HG03521 (cell line): ENCODE measurements around the gene UROS.

Source experiments
- ATAC-seq: cut with Tn5 transposase; IDR thresholded peaks from one replicate; pipeline ENCODE4 v1.9.1; 2021; ENCODE audit warnings: mild to moderate bottlenecking, moderate library complexity; ENCODE audit not compliant: unreplicated experiment

The UROS gene

GRCh38 chr10:125838802-125839575, 15.9 kb upstream of the UROS start:
- no peak for ATAC-seq

DNA sequence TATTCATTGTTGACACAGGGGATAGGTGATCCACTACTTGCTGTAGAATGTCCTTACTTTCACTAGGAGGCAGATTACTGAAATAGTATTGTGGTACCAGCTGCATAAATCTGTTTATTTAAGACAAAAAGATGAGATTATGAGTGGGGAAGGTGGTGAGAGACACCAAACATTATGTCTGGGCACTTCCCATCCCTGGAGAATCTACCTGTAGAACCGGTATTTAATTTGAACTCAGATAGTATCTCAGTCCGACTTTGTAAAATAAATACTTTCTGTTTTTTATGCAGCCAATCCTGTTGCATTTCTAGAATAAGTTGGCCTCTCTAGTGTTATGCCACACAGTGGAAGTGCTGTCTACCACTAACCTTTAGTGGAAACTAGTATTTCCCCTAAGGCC, 13.7 kb upstream of the UROS start:
- no peak for ATAC-seq

DNA sequence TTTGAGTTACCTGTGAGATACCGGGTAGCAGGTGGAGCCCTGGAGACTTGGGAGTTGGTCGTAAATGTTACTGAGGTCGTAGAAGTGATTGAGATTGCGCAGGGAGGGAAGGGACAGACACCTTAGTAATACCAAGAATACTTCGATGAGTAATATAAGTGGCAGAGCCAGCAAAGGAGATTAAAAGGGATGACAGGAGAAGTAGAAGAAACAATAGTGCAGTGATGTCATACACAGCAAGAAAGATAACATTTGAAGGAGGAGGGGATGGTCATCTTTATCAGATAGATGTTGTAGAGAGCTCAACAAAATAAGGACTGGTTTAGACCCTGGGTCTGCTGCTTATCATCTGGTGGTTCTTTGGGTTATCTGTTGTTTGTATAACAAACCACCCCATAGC, 5.3 kb upstream of the UROS start:
- no peak for ATAC-seq

DNA sequence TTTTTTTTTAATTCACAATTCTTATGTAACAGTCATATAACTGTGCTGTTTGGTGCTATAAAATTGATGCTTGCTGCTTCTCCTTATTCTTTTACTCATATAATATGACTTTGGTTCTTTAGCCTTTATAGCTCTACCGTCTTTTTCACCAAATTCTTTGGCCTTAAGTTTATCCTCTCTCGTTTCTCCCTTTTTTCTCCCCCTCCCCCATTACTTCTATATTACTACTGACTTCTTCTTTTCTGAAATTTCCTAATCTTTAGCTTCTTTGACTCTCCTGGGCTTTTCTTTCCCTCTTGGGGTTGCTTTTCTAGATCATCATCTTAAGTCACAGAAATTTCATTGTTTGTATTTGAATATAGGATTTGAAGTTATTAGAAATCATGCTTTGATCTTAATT, 4.1 kb upstream of the UROS start:
- ATAC-seq: no peak

- no peak for ATAC-seq
These were observed 1.7 kb upstream of the UROS start for GRCh38 chr10:125824736-125825135.

- ATAC-seq: no peak
These were observed 699 bp upstream of the UROS start for GRCh38 chr10:125823663-125824251.

GRCh38 chr10:125820701-125821100, 2.4 kb downstream of the UROS start:
- peak; percentile 29 for ATAC-seq

GRCh38 chr10:125817337-125817946, 5.6 kb downstream of the UROS start:
- ATAC-seq: no peak

DNA sequence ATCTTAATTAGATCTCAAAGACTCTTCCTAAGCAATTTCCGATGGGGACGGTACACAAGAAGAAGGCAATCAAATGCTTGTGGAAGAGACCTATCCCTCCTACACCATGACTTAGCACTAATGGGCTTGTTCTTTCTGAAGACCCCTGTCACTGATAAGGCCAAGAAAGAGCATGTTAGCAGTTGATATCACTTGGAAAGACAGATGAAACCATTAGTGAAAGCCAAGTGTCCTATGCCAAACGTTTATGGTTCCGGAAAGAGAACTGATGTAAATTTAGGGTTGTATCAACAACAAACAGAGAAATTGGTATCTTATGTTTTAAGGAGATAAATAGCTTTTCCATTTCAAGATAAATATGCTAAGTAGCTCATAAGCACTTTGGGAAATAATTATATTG, 6.5 kb downstream of the UROS start:
- no peak for ATAC-seq

DNA sequence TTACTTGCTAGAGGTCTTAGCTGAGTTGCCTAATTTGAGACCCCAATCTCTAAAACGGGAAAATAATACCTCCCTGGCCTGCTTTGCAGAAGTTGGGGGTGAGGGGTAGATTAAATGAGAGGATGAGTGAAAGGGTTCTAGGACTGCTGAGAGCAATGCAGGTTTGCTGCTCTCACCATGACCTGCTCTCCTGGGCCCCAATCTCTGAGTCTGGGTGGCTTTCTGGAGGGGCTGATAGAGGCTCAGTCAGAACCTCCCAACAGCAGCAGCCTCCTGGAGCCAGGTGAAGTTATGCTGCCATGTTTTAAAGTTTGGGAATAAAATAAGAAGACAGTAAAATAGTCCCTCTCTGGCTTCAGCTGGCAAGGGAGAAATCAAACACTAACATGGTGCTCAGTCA, 7.3 kb downstream of the UROS start:
- ATAC-seq: no peak

- no peak for ATAC-seq
These were observed 10.8 kb downstream of the UROS start for GRCh38 chr10:125812128-125812750.

DNA sequence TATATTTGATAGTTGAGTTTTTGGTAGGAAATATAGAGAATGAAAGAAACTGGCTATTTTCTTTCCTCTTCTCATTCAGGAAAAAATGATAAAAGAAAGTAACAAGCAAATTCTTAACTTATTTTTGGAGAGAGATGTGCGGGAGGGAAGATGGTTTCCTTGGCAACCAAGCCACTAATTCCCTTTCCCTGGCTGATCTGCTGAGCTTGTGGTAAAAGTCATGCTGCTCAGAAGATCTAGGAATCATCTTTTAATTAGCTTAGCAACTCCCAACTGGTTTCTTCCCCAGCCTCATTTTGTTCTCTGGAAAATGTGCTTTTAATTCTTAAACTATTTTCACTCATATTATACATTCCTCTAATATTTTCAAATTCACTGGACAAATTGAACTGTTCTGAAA, 11.8 kb downstream of the UROS start:
- no peak for ATAC-seq

- no peak for ATAC-seq
These were observed 15.0 kb downstream of the UROS start for GRCh38 chr10:125808047-125808446.

GRCh38 chr10:125802739-125803138, 20.3 kb downstream of the UROS start:
- ATAC-seq: no peak

DNA sequence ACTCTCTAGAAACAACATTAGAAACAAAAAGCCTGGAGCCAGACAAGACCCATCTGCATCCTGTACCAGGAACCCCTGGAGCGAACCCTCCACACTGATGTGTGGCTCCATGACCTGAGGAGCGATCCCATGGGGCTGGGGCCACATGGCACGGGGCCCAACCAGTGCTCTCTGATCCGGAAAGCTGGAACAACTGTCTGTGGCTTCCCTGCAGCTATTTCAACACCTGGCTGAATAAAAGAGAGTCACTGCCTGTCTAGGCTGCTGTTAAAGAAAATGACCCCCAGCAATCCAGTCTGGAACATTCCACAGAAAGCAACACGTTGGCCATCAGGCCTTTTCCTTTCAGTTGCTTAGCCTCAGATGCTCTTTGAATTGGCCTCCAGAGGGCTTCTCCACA, 20.9 kb downstream of the UROS start:
- ATAC-seq: no peak

DNA sequence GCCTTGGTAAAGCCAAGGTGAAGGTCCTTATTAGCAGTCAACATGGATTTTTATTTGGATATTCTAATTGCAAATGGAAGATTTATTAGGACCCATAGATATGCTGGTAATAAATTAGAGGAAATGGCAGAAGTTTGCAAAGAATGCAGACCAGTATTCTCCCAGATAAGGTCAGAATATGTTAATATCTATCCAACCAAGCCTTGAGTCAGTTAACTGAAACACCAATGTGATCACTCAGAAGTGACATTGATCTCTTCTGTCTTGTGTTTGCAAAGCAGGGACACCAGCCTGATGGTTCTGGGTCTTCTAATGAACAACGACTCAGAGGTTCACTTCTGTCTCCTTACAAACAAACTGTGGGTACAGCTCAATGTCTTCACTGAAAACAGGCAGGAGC, 21.5 kb downstream of the UROS start:
- no peak for ATAC-seq

DNA sequence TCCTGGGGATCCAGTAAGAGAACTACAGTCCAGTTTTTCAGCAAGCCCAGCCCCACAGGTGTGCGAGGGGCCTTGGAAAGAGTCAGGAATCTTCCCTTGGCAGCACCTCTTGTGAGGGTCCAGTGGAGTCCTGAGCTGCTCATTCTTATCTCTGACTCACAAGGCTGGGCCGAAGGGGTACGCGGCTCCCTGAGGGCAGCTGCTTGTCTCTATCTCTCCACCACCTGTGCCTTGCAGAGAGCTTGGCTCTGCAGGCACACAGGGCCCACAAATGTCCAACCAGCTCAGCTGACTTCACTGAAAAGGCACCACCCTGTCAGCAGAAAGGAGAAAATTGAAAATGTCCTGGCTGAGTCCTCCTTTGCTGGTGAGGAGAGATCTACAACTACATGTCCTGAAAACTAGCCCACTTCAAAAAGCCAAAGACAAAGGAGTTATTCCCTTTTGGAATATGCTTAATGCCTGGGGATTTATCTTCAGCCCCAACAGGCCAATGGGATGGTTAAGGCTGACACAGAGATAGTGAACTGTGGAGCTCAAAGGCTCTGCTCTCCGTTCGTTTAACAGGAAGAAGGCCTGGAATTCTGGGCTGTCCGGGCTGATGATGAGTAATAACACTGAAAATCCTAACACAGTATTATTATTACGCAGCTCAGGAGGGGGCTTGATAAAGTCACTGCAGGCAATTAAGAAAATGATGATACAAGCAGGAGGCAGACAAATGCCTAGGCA, 23.4 kb downstream of the UROS start:
- no peak for ATAC-seq

- ATAC-seq: no peak
These were observed 24.9 kb downstream of the UROS start for GRCh38 chr10:125797994-125798662.

- no peak for ATAC-seq
These were observed 25.6 kb downstream of the UROS start for GRCh38 chr10:125797424-125797823.

- ATAC-seq: no peak
These were observed 27.3 kb downstream of the UROS start for GRCh38 chr10:125795637-125796190.
